Adrenal gland (tissue), 12 donors: Measurements from ENCODE around the gene NLRC3. TPM values are rescaled to one million over a fixed set of nuclear protein-coding genes. Genes with fewer than 3 reads are reported as not detected.
"Not testable (repeated sequence)": the region's sequence is repeated elsewhere in the genome, so short reads cannot be mapped to it uniquely, and the experiment has no call there.

ENCODE experiments used
- DNase-seq, 7 donors: peaks; one replicate each; pipeline ENCODE4 v3.0.0-alpha.2; 2019 to 2020
- H3K27ac ChIP-seq, 5 donors: fragments of 200-600 bp; sonication (generic) in 4 of 5; 1 replicate in 3 of 5; 2 replicates in 2 of 5; pipeline versions ENCODE4 v1.5.1 to v1.8.0; 2016 to 2020; ENCODE audit warnings: mild to moderate bottlenecking in 1 of 5
- H3K27me3 ChIP-seq: fragments of 200-600 bp; 2 replicates; pipeline ENCODE4 v1.8.0; 2021
- H3K36me3 ChIP-seq, 2 donors: fragments of 200-600 bp; replicated peaks in 1 of 2; 1 replicate in 1 of 2; 2 replicates in 1 of 2; pipeline versions ENCODE4 v1.5.1 to v1.8.0; 2018 to 2022
- H3K4me1 ChIP-seq, 2 donors: fragments of 200-600 bp; replicated peaks in 1 of 2; 1 replicate in 1 of 2; 2 replicates in 1 of 2; pipeline versions ENCODE4 v1.5.1 to v1.8.0; 2018 to 2021
- H3K4me3 ChIP-seq, 4 donors: fragments of 200-600 bp; sonication (generic) in 3 of 4; one replicate each; pipeline ENCODE4 v1.5.1; 2016 to 2018
- H3K9me3 ChIP-seq, 3 donors: fragments of 200-600 bp; sonication (generic) in 1 of 3; replicated peaks in 1 of 3; 1 replicate in 2 of 3; 2 replicates in 1 of 3; pipeline versions ENCODE4 v1.5.1 to v1.8.0; 2016 to 2021
- POLR2A ChIP-seq, 2 donors: fragments of 450-650 bp; IDR thresholded peaks; one replicate each; pipeline ENCODE4 v1.6.1; 2017; ENCODE audit warnings: antibody characterized with exemption in 2 of 2, mild to moderate bottlenecking in 2 of 2, moderate library complexity in 1 of 2
- WGBS, 4 donors: extraction: QIAGEN DNeasy Blood & Tissue Kit in 2 of 4; methylation state at CpG; one replicate each; pipeline versions ENCODE4 v1.1.5 to v1.1.7; 2013 to 2017; 5-methylcytosine and 5-hydroxymethylcytosine counted together
- intact Hi-C, 2 donors: fragments of 100-400 bp; cut with DNase I; formaldehyde crosslinking; loops; one replicate each; pipeline versions ENCODE4 v1.14.1 to v1.15.0; 2022 to 2023
- polyA plus RNA-seq, 3 donors: library from polyadenylated mRNA; stranded (reverse); fragments of 200-250 nt in 2 of 3; fragments of 350-450 nt in 1 of 3; fragmentation: Illumina TruSeq in 1 of 3; extraction: RNeasy Lipid Tissue Mini Kit (QIAGEN cat#74804) in 1 of 3; gene quantifications; one replicate each; pipeline ENCODE4 v1.2.3, GENCODE V29; 2013 to 2014
- total RNA-seq, 9 donors: library from RNA; depleted of rRNA in 4 of 9; stranded (reverse); fragments of >200 nt in 4 of 9; fragments of 120-200 nt in 1 of 9; fragmentation: NEBNext Ultra II Directional in 1 of 9; extraction: Animal tissue kit (Norgen Biotek cat#: 25700) in 1 of 9; gene quantifications; one replicate each; pipeline versions ENCODE4 v1.1.0 to v1.2.4, GENCODE V29; 2013 to 2023
- TF ChIP-seq, protein P1 (sequence below), 6 experiments: fragments of 450-650 bp in 4 of 6; fragments of 200-600 bp in 2 of 6; sonication (generic) in 1 of 6; IDR thresholded peaks; 1 replicate in 5 of 6; 2 replicates in 1 of 6; pipeline versions ENCODE4 v1.5.1 to v1.8.0; 2016 to 2021; ENCODE audit warnings: antibody characterized with exemption in 6 of 6, mild to moderate bottlenecking in 2 of 6, moderate library complexity in 1 of 6
- donor health status: healthy with polysubstance abuse.
- donor health status: Bipolar disorder and iron deficiency.
- donor health status: DM: yes; HTN: yes; CAD: no.
- donor health status: DM: no; HTN: no; CAD: no.
- donor health status: DM: no; HTN: no; CAD: no.
- donor health status: DM: yes; HTN: yes; CAD: no.

The NLRC3 gene
- total and polyA plus RNA-seq, 12 donors: 0.29 to 2.5 (median 1.5) TPM

DNA sequence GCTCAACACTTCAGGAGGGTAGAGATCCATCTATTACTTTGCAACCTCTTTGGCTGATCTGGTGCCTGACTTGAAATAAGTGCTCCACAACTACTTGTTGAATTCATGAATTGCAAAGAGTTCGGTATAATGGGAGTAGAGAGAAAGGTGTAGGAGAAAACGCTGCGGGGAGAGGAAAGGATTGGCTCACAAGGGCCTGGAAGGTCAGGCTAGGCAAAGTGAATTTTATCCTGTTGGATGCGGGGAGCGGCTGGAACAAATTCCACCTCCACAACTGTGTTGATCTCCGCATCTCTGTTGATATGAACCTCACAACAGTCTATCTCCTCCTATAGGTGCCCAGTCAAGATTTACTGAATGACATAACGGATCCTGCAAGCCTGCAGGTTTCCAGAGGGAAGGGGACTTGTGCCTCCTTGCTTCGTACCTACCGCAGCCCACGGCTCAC lies 33.5 kb upstream of the NLRC3 start:
- TF ChIP-seq, protein P1, sequence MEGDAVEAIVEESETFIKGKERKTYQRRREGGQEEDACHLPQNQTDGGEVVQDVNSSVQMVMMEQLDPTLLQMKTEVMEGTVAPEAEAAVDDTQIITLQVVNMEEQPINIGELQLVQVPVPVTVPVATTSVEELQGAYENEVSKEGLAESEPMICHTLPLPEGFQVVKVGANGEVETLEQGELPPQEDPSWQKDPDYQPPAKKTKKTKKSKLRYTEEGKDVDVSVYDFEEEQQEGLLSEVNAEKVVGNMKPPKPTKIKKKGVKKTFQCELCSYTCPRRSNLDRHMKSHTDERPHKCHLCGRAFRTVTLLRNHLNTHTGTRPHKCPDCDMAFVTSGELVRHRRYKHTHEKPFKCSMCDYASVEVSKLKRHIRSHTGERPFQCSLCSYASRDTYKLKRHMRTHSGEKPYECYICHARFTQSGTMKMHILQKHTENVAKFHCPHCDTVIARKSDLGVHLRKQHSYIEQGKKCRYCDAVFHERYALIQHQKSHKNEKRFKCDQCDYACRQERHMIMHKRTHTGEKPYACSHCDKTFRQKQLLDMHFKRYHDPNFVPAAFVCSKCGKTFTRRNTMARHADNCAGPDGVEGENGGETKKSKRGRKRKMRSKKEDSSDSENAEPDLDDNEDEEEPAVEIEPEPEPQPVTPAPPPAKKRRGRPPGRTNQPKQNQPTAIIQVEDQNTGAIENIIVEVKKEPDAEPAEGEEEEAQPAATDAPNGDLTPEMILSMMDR (IDR thresholded peaks at IDR 0.05): no peak
- TF ChIP-seq POLR2A (IDR thresholded peaks at IDR 0.05): no peak
- Histone ChIP-seq H3K4me1 (peaks cover 12 to 17% of the 10 kb centered on the region in 2 donors), H3K27me3 (no peaks in the 10 kb centered on the region), H3K4me3 (peak overlapping the region; percentile 62 to 71 (median 67)), H3K36me3 (no peaks in the 10 kb centered on the region), H3K9me3 (no peaks in the 10 kb centered on the region), H3K27ac (peak overlapping the region in 3 of 5 donors; percentile 58 to 67 (median 59))
- DNase-seq: no peak
- WGBS, 4 donors: 4 to 7% (median 5%) methylated on average over 6 to 10 of the region's 10 CpGs
- intact Hi-C loops: no loop called here

DNA sequence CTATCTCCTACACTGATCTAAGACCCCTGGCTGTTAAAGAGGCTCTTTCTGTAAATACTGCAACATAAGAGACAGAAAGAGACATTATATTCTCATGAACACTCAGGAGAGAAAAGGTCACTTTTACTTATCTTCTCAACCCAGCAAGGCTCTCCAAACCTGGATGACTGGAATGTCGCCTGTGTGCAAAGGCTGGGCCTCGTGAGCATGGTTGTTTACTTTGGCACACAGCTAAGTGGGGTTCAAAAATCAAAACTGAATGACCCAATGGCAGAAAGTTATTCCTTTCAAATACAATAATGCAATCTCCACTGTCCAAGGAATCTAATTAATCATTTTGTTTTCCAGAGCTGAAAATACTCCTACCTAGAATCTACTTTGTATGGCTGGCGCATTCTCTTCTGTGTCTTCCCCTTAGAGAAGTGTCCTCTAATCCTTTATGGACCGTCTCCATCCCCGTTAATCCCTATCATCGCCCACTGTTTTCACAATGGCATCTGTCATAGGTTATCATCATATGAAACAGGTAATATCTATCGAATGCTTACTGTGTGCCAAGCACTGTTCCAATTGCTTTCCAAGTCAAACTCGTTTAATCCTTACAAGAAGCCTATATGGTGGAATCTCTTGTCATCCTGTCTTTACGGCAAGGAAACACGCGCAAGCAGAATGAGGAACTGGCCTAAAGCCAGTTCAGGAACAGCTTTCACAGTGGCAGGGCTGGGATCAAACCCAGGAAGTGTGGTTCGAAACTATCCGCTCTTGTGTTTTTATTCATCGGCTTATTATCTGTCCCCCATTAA lies 32.9 kb upstream of the NLRC3 start:
- Histone ChIP-seq H3K27ac (no peak overlapping the region), H3K9me3 (no peaks in the 10 kb centered on the region), H3K27me3 (no peaks in the 10 kb centered on the region), H3K4me3 (peak overlapping the region in 1 of 4 donors; percentile 71), H3K36me3 (no peaks in the 10 kb centered on the region), H3K4me1 (peaks cover 12 to 17% of the 10 kb centered on the region in 2 donors)
- TF ChIP-seq, protein P1 (IDR thresholded peaks at IDR 0.05): no peak
- TF ChIP-seq POLR2A (IDR thresholded peaks at IDR 0.05): no peak
- 69 to 73% (median 70%) methylated on average over 14 of the region's 14 CpGs for WGBS, 4 donors
- intact Hi-C loops: no loop called here
- no peak for DNase-seq

DNA sequence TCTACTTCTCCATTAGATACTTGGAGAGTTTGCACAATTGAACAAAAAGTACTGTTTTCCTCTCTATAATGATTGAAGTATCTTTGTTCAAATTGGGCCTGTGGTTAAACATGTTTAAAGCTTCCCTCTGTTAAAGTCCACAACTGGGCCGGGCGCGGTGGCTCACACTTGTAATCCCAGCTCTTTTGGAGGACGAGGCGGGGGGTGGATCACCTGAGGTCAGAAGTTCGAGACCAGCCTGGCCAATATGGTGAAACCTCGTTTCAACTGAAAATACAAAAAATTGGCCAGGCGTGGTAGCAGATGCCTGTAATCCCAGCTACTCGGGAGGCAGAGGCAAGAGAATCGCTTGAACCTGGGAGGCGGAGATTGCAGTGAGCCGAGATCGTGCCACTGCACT lies 31.8 kb upstream of the NLRC3 start:
- H3K9me3 ChIP-seq, H3K27ac ChIP-seq, DNase-seq, intact Hi-C loops, H3K27me3 ChIP-seq, H3K4me3 ChIP-seq, H3K36me3 ChIP-seq: not testable (repeated sequence)
- peaks cover 12 to 17% of the 10 kb centered on the region in 2 donors for H3K4me1 ChIP-seq
- 92 to 97% (median 94%) methylated on average over 13 of the region's 13 CpGs for WGBS, 4 donors

DNA sequence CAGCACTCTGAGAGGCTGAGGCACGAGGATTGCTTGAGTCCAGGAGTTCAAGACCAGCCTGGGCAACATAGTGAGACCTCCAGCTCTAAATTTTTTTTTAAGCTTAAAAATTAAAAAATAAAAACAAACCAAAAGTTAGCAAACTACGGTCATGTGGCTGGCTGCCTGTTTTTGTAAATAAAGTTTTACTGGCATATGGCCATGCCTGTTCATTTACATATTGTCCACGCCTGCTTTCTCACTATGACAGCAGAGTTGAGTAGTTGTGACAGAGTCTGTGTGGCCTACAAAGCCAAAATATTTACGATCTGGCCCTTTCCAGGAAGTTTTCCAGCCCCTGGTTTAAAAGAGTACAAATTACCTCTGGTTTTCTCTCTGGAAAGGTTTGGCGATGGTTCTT lies 30.9 kb upstream of the NLRC3 start:
- Histone ChIP-seq H3K36me3 (no peaks in the 10 kb centered on the region), H3K9me3 (no peaks in the 10 kb centered on the region), H3K27me3 (no peaks in the 10 kb centered on the region), H3K4me3 (no peak overlapping the region), H3K27ac (no peak overlapping the region), H3K4me1 (peaks cover 12 to 16% of the 10 kb centered on the region in 2 donors)
- TF ChIP-seq, protein P1 (IDR thresholded peaks at IDR 0.05): no peak
- TF ChIP-seq POLR2A (IDR thresholded peaks at IDR 0.05): no peak
- DNase-seq: no peak
- 87 to 93% (median 92%) methylated on average over 5 of the region's 5 CpGs for WGBS, 4 donors
- intact Hi-C loops: no loop called here

DNA sequence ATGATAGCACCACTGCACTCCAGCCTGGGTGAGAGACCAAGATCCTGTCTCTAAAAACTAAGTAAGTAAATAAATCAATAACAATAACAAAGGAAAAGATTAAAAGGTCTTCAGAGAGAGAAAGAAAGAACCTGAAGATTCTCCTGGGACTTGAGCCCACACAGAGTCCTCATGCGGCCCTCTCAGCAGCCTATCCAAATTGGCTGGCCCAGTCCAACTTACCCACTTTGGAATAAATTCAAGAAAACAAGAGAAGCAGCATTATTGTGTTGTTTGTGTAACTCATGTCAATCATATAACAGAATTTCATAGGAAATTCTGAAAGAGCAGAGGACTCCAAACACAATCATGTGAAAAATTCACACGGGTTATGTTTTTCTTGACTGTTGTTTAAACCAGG lies 30.4 kb upstream of the NLRC3 start:
- no peak for DNase-seq
- Histone ChIP-seq H3K27me3 (no peaks in the 10 kb centered on the region), H3K27ac (no peak overlapping the region), H3K4me1 (peaks cover 8 to 12% of the 10 kb centered on the region in 2 donors), H3K36me3 (no peaks in the 10 kb centered on the region), H3K9me3 (no peaks in the 10 kb centered on the region), H3K4me3 (no peak overlapping the region)
- intact Hi-C loops: no loop called here
- no peak for TF ChIP-seq POLR2A (IDR thresholded peaks at IDR 0.05)
- TF ChIP-seq, protein P1 (IDR thresholded peaks at IDR 0.05): no peak
- WGBS, 4 donors: 92 to 98% (median 95%) methylated on average over 2 of the region's 2 CpGs
